ENCODE measurements around the gene S1PR1.

GRCh38 chr1:101216623-101217022 is 20.2 kb upstream of the S1PR1 start:
- TF ChIP-seq RARB (CRISPR knock-in tag; IDR thresholded peaks at IDR 0.05) = no peak
- TF ChIP-seq ESRRG (CRISPR knock-in tag; IDR thresholded peaks at IDR 0.05) = no peak
- TF ChIP-seq PATZ1 (CRISPR knock-in tag; IDR thresholded peaks at IDR 0.05; ENCODE audit: borderline replicate concordance) = no peak
- TF ChIP-seq ZC3H10 (CRISPR knock-in tag; IDR thresholded peaks at IDR 0.05) = no peak
- no peak for TF ChIP-seq ZNF70 (CRISPR knock-in tag; IDR thresholded peaks at IDR 0.05)
- TF ChIP-seq SNAI2 (CRISPR knock-in tag; IDR thresholded peaks at IDR 0.05) = no peak
- TF ChIP-seq ARNTL (CRISPR knock-in tag; IDR thresholded peaks at IDR 0.05; ENCODE audit: borderline replicate concordance, low read depth) = no peak
